GM19455 (cell line): ENCODE data around the gene INSIG2.

ENCODE experiments used
- ATAC-seq: cut with Tn5 transposase; IDR thresholded peaks from one replicate; pipeline ENCODE4 v1.9.1; 2021; ENCODE audit not compliant: unreplicated experiment

INSIG2 gene

DNA sequence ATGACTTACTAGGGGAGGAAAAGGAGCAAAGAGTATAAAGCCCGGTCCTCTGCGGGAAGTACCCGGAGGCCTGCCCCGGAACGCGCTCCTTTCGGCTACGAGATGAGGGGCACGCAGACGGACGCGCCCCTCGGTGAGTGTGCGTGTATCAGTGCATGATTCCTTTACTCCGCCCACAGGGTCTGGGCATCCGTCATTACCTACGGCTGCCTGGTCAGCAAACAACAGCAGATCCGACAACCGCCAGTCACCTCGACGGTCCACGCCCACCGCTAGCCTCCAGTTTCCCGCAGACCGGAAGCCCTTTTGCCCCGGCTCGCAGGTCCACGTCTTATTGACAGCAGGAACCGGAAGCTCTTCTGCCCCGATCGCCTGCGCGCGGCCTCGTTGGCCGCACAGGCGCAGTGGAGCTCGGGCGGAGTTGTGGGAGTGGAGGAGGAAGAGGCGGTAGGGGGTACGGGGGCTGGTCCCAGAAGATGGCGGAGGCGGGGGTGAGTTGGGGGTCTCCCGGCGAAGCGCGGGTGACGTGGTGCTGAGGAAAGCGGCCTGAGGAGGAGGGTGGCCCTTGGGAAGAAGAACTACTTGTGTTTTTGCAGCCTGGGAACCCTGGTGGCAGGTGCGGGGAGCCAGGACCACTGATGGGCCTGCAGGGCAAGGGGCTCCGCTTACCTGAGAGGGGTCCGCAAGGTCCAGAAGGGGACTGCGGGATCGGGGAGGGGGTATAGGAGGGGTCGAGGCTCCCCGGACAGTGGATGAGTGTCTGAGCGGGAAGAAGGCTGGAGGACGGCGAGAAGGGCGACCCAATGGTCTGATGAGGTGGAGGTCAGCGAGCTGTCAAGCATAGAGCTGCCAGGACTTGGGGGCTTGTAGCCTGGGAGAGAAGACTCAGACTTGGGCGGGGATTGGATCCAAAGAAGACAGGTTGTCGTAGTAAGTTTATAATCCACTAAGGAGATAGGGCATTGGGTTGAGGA lies at the start of gene INSIG2:
TSS of gene INSIG2 (plus strand) at position 421 of the 974 bp plus-strand sequence. CDS start 8,086 bp downstream, outside the sequence.
- peak; percentile 97 for ATAC-seq

DNA sequence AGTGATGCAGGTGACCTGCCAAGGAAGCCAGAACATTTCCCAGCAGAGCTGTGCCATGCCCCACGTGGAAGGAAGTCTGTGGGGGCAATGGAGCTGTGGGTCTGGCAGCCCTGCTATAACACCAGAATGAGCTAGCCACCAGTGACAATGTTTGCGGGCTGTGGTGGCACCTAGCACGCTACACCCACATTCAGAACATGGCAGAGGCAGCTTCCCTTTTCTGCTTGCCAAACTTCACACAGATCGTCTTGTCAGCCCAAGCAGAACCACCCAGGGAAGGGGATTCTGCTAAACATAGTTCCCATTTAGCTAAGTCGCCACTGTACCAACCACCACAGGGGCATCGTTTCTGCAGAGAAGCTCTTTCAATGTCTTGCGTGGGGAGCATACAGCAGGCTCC lies 47.4 kb upstream of the INSIG2 start:
- no peak for ATAC-seq

DNA sequence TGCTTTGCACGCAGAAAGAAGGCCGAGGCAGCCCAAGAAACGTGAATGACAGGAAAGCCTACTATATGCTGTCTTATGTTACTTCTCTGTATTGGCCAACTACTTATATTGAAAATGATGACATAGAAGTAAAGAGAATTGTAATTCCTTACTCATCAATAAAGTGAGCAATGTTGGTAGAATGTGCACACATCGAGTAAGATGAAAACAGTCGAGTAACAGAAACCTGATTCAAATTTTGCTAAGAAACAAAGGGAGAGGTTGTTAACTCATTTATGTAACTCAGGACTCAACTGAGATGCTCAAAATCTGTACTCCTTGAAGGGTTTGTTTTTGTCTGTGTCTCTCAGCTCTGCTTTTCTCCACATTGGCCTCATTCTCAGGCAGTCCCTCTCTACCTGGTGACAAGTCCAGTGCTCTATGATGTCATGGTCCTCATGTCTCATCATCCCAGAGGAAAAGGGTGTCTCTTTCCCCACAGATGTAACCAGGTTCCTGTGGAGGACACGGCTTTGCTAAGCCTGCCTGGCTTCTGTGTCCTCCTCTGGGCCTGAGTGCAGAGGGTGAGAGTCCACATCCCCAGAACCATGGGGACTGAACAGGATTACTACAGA lies 44.1 kb upstream of the INSIG2 start:
- no peak for ATAC-seq

DNA sequence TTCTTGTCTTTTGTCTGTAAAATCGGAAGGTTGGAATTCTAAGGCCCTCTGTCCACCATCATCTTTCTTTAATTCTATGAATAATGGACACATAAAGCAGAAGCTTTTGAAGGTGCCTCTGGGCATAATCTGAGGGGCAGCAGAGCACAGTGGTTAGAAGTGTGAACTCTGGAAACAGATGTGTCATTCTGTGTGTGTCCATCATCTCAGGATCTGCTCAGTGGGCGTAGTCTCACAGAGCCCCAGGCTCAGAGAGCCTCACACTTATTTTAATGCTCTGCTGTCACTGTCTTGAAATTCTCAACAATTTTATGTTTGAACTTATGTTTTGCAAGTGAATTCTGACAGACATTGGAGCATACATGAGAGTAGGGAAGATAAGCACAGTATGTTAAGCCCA lies 43.4 kb upstream of the INSIG2 start:
- ATAC-seq = no peak

DNA sequence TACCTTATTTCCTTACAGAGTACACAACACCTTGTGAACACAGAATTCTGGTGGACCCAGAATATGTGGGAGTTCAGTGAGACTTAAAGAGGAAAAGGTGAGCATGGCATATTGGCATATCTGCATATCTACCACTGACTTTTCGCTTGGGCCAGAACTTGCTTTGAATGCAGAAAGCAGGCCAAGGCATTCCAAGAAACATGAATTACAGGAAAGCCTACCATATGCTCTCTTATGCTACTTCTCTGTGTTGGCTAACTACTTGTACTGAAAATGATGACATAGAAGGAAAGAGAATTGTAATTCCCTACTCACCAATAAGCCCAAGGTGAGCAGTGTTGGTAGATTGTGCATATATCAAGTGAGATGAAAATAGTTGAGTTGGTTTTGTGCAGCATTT lies 43.0 kb upstream of the INSIG2 start:
- no peak for ATAC-seq

DNA sequence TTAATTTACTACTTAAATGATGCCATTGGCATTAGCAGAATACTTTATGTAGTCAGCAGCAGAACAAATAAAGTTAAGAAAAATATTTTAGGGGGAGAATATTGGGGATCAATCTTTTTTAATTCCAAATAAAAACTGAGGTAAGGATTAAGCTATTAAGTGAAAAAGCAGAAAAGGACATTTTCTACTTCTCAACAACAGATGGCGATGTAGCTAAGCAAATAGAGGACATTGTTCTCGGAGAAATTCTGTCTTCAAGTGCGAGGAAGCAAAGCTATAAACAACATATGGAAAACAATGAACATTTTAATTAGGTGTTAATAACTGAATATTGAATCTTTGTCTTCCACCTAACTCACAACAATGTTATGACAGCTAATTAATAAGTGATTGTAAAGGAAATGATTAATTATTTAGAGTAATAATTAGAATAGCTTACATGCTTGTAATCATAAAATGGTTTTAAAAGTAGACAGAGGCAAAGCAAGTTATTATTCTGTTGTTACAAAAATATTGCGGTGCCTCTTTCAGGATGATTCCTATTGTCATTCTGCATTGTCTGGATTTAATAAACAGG lies 41.5 kb upstream of the INSIG2 start:
- ATAC-seq = no peak

DNA sequence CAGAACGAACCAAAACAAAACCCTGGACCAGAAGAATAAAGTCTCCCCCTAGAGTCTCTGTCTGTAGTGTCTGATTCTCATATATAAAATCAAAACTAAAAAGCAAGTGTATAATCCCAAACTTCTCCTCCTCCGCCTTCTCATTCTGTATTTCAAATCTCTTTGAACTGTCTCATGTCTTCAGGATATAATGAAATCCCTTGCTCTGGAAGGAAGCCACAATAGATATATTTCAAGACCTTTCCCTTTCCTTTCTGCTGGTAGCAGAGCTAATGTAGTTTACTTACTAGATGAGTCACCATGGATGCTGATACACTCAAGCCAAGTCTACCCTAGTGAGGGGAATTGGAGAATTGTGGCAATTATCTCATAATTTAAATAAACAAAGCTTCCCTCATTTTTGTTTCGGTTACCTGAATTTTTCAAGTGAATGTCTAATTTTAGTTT lies 40.9 kb upstream of the INSIG2 start:
- ATAC-seq = no peak

DNA sequence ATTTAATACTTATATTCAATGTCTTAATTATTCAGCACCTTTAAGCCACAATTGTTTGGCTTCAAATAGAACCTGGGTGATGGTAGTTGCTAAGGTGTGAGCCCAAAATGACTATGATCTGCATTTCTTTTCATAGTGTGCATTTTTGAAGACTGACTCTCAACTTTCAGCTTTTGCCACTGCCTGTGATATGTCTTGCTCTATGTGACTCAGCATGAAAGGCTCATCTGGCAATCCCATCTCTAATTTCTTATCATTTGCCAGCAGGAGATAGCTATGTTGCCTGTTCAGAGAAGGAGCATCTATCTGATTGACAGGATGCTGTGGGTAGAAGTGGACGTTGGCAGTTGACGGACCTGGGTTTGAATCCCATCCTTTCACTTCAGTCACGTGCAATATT lies 39.9 kb upstream of the INSIG2 start:
- no peak for ATAC-seq

DNA sequence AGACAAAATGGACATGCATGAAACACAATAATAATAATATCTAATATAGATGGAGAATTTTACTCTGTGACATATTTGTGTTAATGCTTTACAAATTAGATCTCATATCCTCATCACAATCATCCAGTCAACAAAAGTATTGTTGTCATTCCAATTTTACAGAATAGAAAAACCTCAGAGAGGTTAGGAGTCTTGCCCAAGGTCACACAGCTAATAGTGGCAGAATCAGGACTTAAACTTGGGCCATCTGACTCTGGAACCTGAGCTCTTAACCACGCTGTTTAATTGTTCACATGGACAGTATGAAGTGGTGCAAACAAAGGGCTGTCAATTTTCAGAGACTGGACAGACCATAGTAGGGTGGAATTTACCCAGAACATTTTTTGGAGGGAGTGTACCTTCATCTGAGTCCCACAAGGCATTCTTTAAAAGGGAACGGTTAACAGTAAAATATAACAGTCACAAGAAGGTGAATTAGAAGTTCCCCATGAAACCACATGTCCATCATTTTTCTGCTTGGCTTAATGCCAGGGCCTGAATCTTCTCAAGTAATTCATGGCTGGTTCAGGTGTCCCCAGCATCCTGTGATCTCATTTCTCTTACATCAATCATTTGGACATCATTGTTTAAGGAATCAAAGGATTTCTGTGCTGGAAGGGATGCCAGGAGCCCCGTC lies 39.0 kb upstream of the INSIG2 start:
- no peak for ATAC-seq

DNA sequence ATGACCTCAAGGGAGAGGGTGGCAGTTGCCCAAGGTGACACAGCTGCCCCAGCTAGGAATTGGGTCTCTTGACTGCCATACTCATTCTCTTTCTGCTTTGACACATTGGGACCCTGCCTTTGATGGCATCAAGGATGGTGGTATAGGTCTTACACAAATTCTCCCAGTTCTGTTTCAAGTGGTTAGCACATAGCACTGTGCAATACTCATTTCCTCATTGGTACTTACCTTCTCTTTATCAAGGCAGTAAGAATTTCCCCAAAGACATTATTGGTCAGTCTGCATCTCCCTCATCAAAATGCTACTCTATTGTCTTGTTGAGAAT lies 38.5 kb upstream of the INSIG2 start:
- no peak for ATAC-seq

DNA sequence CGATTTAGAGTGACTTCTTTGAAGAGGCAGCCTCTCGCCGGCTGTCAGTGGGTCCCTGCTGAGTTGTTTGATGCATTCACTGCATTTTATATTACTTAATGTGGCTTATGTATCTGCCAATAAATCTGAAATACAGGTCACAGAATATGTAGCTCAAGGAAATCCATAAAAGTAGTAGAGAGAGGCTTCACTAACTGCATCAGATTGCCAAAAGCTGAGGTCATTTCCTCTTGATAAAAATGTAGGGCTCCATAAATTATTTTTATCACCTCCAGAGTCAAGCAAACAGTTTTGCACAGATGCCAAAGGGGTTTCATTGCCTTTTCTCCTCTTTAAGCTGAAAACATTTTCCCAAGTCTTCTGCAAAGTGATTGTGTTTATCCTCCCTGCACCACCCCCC lies 37.9 kb upstream of the INSIG2 start:
- no peak for ATAC-seq

DNA sequence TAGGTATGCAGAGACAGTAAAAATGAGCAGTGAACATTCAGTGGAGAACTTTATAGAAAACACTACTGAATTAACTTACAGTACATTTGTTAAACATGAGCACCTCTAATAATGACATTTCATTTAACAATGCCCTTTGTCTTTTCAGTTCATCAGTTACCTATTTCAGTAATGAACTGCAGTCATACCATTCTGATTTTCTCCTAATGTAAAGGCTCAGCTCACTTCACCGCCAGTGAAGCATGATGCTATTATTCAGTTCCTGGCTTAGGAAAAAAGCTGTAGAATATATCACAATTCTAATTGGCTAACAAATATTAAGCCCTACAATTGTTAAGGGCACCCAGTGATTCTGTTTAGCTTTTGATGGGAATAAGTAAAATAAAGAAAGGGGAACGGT lies 37.3 kb upstream of the INSIG2 start:
- ATAC-seq = no peak

DNA sequence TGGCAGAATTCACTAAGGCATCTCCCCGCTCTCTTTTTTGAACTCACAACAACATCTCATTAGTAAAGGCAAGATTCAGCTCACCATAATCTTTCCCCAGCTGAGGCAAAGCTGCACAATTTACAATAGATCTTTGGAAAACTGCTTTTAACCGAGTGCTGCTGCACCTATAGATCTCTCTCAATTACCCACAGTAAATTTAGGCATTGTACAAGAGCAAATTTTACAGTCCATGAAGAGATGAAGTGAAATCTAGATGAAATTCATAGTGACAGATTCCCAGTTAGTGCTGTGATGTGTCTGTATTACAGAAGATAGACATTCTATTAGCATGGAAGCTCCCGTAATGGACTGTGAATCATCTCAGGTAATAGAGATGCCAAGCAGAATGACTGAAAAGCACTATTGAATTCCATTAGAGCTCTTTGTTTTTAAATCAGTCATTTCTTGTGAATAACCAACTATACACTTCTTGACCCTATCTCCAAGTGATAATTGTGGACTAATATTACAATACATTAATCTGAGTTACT lies 36.4 kb upstream of the INSIG2 start:
- ATAC-seq = no peak

DNA sequence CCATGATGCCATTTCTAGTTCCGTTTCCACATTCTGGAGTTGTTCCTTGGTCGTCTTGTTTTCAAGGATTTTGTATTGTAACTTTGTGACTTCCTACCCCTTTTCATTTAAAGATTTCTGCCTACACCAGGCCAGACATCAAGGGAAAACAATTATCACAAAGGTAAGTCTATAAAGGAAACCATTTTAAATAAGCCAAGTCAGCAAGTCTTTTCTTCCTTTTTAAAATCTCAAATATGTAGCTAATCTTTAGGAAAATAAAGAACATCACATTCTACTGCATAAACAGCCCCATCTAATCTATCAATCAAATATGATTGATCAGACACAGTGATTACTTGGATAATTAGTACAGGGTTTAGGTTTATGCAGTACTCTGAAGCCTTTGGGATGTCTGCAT lies 35.8 kb upstream of the INSIG2 start:
- no peak for ATAC-seq

DNA sequence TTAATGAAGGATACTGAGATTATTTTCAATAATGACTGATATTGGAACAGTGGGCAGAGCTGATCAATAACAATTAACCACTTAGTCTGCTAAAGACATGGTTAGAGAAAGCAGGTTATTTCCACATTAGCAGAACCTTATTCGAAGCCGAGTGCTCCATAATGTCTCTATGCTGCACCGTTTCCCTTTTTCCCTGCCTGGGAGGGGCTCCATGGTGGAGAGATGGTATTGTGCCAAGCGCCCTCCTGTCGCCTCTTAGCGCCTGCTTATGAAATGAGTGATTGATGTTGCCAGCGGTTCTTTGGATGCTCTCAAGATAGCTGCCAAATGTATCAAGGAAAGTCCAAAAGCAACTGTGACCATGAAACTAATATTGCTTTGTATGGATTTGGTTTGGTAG lies 34.6 kb upstream of the INSIG2 start:
- ATAC-seq = no peak

DNA sequence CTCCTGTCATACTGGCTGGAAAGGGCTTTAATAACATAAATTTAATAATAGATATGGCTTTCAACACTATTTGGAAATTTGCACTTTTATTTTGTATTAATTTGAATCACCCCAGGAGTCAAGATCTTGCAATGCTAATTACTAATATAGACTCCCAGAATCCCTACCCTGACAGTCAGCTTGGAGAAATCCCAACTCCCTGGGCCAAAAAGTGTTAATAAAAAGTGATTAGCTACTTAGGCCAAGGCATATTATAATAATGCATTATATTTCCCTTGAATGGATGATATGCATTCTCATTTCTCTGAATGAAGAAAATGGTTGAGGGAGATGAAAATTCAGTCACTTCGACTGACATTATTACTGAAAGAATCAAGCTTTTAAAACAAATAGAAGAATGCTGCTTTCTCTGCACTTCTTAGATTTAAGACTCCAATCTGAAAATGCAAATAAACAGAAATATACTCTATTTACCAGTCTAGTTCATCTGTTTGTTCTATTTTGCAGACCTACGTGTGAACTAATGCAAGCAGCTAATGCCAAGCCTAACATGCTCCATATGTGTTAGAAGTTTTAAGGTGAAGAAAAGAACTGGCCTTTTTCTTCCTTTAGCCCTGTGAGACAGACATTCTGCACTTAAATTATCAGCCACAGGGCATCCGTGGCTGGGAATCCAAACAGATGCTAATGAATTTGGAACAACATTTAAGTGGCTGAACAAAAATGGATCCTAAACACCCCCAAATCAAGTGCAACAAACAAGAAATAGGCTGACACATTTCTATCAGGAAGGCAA lies 33.9 kb upstream of the INSIG2 start:
- ATAC-seq = no peak

DNA sequence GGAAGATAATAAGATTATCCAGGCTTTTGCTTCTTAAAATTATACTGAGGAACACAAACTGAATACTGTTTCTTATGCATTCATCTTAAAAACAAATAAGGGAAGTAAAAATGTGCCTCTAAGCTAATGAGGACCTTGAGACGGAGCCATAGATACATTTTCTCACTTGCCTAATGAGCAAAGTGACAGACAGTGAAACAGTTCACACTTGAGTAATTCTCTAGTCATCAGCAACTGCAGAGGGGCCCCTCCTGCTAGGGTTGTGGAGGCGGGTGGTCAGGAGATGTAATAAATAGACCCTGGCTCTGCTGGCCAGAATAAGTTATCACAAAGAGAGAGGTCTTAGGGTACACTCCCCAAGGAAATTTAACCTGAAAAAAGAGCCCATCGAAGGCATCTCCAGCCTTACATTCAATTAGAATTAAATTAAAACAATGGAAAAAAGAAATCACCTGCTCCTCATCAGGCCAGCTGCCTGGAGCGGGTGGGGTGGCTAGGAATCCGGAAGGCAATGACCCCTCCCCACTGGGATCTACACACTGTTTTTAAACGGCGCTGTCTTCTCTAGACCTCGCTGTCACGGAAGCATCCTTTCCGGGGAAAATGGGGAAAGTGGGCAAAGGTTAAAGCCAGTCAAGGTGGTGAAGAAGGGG lies 32.6 kb upstream of the INSIG2 start:
- peak; percentile 74 for ATAC-seq

DNA sequence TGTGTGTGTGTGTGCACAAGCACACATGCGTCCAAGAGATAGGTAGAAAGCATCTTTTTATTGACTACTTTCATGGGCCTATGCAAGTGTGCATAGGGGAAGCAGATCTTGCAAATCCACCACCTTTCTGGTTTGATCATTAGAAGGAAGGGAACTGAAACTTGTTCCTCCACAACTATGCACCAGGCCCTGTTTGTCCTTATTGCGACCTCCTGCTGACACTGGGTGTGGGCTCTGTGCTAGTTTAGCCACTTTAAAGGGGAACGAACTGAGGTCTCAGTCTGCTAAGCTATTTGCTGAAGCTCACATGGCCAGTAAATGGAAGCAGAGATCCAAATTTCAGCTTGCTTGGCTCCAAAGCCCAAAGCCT lies 32.1 kb upstream of the INSIG2 start:
- ATAC-seq = peak; percentile 77

DNA sequence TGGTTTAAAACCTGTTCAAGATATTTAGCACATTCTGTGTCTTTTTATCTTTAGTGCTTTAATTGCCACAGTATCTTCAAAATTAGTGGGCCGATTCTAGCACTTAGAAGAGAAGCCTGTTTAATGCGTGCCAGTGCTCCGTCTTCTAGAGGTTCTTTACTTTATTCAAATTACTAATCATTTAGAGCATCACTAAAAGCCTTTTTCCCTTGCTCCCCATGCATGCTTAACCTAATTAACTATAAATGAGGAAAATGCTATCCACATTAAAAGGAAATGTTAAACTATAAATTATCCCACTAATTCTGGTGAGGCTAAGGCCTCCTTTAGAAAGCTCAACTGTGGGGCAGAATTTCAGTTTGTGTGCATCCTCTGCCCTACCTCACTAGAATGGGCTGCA lies 31.5 kb upstream of the INSIG2 start:
- ATAC-seq = no peak

DNA sequence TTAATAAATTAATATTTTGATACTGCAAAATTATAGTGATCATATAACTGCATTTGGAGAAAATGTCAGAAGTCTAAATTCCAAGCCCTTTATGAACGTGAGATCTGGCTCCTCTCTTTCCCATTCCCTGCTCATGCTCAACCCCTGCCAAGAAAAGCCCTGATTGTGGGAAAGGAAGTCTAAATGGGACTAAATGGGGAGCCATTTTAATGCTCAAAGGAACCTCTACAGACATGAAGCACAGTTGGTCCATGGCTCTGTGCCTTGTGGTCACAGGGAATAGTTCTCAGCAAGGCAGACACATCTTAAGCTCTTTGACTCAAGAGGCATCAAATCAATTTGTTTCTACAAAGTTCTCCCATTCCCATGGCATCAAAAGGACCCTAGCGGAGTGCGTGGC lies 29.3 kb upstream of the INSIG2 start:
- ATAC-seq = no peak
